IMR-90 (cell line): ENCODE results near the gene PPP1R9A. TPM values are rescaled to one million over a fixed set of nuclear protein-coding genes. Genes with fewer than 3 reads are reported as not detected.
A peak's percentile ranks its signal among the peaks of the same experiment; 100 is the strongest.

Experiments used
- ATAC-seq: fragments of 200-7000 bp; cut with Tn5 transposase; 2 replicates; pipeline ENCODE4 v1.9.1; 2020; ENCODE audit warnings: low read depth, mild to moderate bottlenecking, moderate library complexity
- BruUV-seq: library from RNA; stranded (reverse); fragments of 400-500 nt; replicated peaks from 2 replicates; lab custom pipeline; 2021; lab: Mats Ljungman, UMichigan
- CTCF ChIA-PET: fragments of 300-600 bp; formaldehyde crosslinking; extraction: SDS; loops from one replicate; lab custom pipeline; 2021; ENCODE audit warnings: antibody characterized with exemption; lab: Yijun Ruan, JAX
- POLR2A ChIA-PET: fragments of 300-600 bp; sonication (Branson Sonifier 250); formaldehyde crosslinking; loops from one replicate; lab custom pipeline; 2022; ENCODE audit warnings: antibody characterized with exemption; ENCODE audit not compliant: unreplicated experiment; lab: Charles Lee
- DNase-seq: peaks from one replicate; pipeline ENCODE4 v3.0.0; 2013
- H2AFZ ChIP-seq: replicated peaks from 2 replicates; pipeline ENCODE3; 2013; ENCODE audit warnings: low read length, mild to moderate bottlenecking; ENCODE audit not compliant: poor library complexity
- H2AK5ac ChIP-seq: 2 replicates; pipeline ENCODE4 v1.6.1; 2013; ENCODE audit warnings: low read depth, low read length, inconsistent platforms
- H2AK9ac ChIP-seq: replicated peaks from 2 replicates; pipeline ENCODE3; 2013; ENCODE audit warnings: mild to moderate bottlenecking, low read depth, low read length, moderate library complexity; ENCODE audit not compliant: poor library complexity
- H2BK120ac ChIP-seq: 2 replicates; pipeline ENCODE4 v1.6.1; 2013; ENCODE audit warnings: low read depth, low read length, inconsistent platforms
- H2BK15ac ChIP-seq: 3 replicates; pipeline ENCODE4 v1.6.1; 2013; ENCODE audit warnings: low read depth, low read length, inconsistent platforms
- H2BK20ac ChIP-seq: 2 replicates; pipeline ENCODE4 v1.6.1; 2013; ENCODE audit warnings: low read depth, mild to moderate bottlenecking, inconsistent platforms, low read length, moderate library complexity
- H2BK5ac ChIP-seq: 2 replicates; pipeline ENCODE4 v1.6.1; 2013; ENCODE audit warnings: mild to moderate bottlenecking, low read depth, low read length, inconsistent platforms; ENCODE audit not compliant: poor library complexity, severe bottlenecking
- H3K14ac ChIP-seq: replicated peaks from 2 replicates; pipeline ENCODE4 v1.6.1; 2013; ENCODE audit warnings: low read depth, low read length, inconsistent platforms
- H3K18ac ChIP-seq: 2 replicates; pipeline ENCODE4 v1.6.1; 2013; ENCODE audit warnings: low read depth, low read length, control low read depth
- H3K23ac ChIP-seq: 2 replicates; pipeline ENCODE4 v1.6.1; 2013; ENCODE audit warnings: low read depth, low read length, inconsistent platforms
- H3K27ac ChIP-seq: 2 replicates; pipeline ENCODE4 v1.5.1; 2013; ENCODE audit warnings: mild to moderate bottlenecking, control low read depth, low read length; ENCODE audit not compliant: insufficient read depth
- H3K27me3 ChIP-seq: 2 replicates; pipeline ENCODE4 v1.6.1; 2013; ENCODE audit warnings: low read length; ENCODE audit not compliant: control insufficient read depth, insufficient read depth
- H3K36me3 ChIP-seq: 2 replicates; pipeline ENCODE4 v1.6.1; 2013; ENCODE audit warnings: low read length, mixed read lengths; ENCODE audit not compliant: control insufficient read depth, insufficient read depth
- H3K4ac ChIP-seq: 2 replicates; pipeline ENCODE4 v1.6.1; 2013; ENCODE audit warnings: low read depth, low read length, inconsistent platforms
- H3K4me1 ChIP-seq: 2 replicates; pipeline ENCODE4 v1.6.1; 2013; ENCODE audit warnings: low read length, mixed read lengths; ENCODE audit not compliant: control insufficient read depth, insufficient read depth
- H3K4me2 ChIP-seq: 2 replicates; pipeline ENCODE4 v1.6.1; 2013; ENCODE audit warnings: low read depth, mild to moderate bottlenecking, control low read depth, low read length, moderate library complexity
- H3K4me3 ChIP-seq: 2 replicates; pipeline ENCODE4 v1.5.1; 2013; ENCODE audit warnings: low read depth, mild to moderate bottlenecking, control low read depth, low read length, moderate library complexity; ENCODE audit not compliant: insufficient read depth
- H3K56ac ChIP-seq: 2 replicates; pipeline ENCODE4 v1.6.1; 2013; ENCODE audit warnings: low read length, inconsistent platforms; ENCODE audit not compliant: insufficient read depth; ENCODE audit errors: extremely low read depth
- H3K79me1 ChIP-seq, 2 experiments: 2 replicates each; pipeline ENCODE4 v1.6.1; 2013; ENCODE audit warnings: low read length in 2 of 2, inconsistent platforms in 1 of 2, low read depth in 1 of 2
- H3K9ac ChIP-seq: 2 replicates; pipeline ENCODE4 v1.6.1; 2013; ENCODE audit warnings: low read depth, low read length, control low read depth
- H3K9me1 ChIP-seq: 2 replicates; pipeline ENCODE4 v1.6.1; 2013; ENCODE audit warnings: low read length, inconsistent platforms; ENCODE audit not compliant: insufficient read depth
- H3K9me3 ChIP-seq: 2 replicates; pipeline ENCODE4 v1.6.1; 2013; ENCODE audit warnings: low read length; ENCODE audit not compliant: control insufficient read depth, insufficient read depth
- H4K20me1 ChIP-seq: 2 replicates; pipeline ENCODE4 v1.6.1; 2013; ENCODE audit warnings: low read length, inconsistent platforms; ENCODE audit not compliant: insufficient read depth
- H4K5ac ChIP-seq: 2 replicates; pipeline ENCODE4 v1.6.1; 2013; ENCODE audit warnings: mild to moderate bottlenecking, low read depth, low read length, control low read depth
- H4K8ac ChIP-seq, 2 experiments: 2 replicates each; pipeline ENCODE4 v1.6.1; 2013; ENCODE audit warnings: low read depth in 2 of 2, low read length in 2 of 2, control low read depth in 1 of 2, inconsistent platforms in 1 of 2
- H4K91ac ChIP-seq: 2 replicates; pipeline ENCODE4 v1.6.1; 2013; ENCODE audit warnings: low read depth, low read length, inconsistent platforms; ENCODE audit not compliant: insufficient read depth
- CEBPB ChIP-seq: IDR thresholded peaks from 2 replicates; pipeline ENCODE4 v1.6.1; 2012; ENCODE audit warnings: low read depth, low read length, improper control_type of control experiment
- CHD1 ChIP-seq: IDR thresholded peaks from 2 replicates; pipeline ENCODE4 v1.6.1; 2012; ENCODE audit warnings: low read depth, low read length, improper control_type of control experiment
- ELK1 ChIP-seq: fragments of 150-350 bp; IDR thresholded peaks from 2 replicates; pipeline ENCODE4 v1.6.1; 2016; ENCODE audit warnings: low read depth, mild to moderate bottlenecking, low read length, moderate library complexity, borderline replicate concordance
- FOS ChIP-seq: fragments of 150-350 bp; IDR thresholded peaks from 2 replicates; pipeline ENCODE4 v1.6.1; 2016; ENCODE audit warnings: low read depth, low read length
- MAZ ChIP-seq: IDR thresholded peaks from 2 replicates; pipeline ENCODE4 v1.6.1; 2012; ENCODE audit warnings: low read depth, mild to moderate bottlenecking, low read length, improper control_type of control experiment, moderate library complexity, borderline replicate concordance
- RFX5 ChIP-seq: IDR thresholded peaks from 2 replicates; pipeline ENCODE4 v1.8.0; 2012; ENCODE audit warnings: low read depth, mild to moderate bottlenecking, low read length, moderate library complexity
- SMC3 ChIP-seq: fragments of 150-350 bp; IDR thresholded peaks from 2 replicates; pipeline ENCODE4 v1.6.1; 2016; ENCODE audit warnings: low read depth, mild to moderate bottlenecking, antibody characterized with exemption, low read length, moderate library complexity
- USF2 ChIP-seq: fragments of 150-350 bp; IDR thresholded peaks from 2 replicates; pipeline ENCODE4 v1.6.1; 2017; ENCODE audit warnings: mild to moderate bottlenecking, antibody characterized with exemption, low read length, low read depth
- WGBS, 2 experiments: methylation state at CpG; one replicate each; pipeline versions ENCODE4 v1.1.5 to v1.1.7; 2013; ENCODE audit warnings: missing lambda C conversion rate in 2 of 2; ENCODE audit not compliant: insufficient read length in 1 of 2; ENCODE audit errors: extremely low coverage in 2 of 2; 5-methylcytosine and 5-hydroxymethylcytosine counted together
- dilution Hi-C: fragments of 300-500 bp; cut with HindIII; formaldehyde crosslinking; loops from one replicate; pipeline ENCODE4 v1.14.3; 2018; ENCODE audit warnings: low sequenced_read_pairs; ENCODE audit not compliant: unreplicated experiment
- in situ Hi-C: fragments of 300-500 bp; cut with MboI; formaldehyde crosslinking; loops from 3 replicates; pipeline ENCODE4 v1.14.3; 2019; ENCODE audit warnings: low sequenced_read_pairs, inconsistent platforms, mixed read lengths
- intact Hi-C: fragments of 100-400 bp; cut with micrococcal nuclease; formaldehyde crosslinking; loops from 2 replicates; pipeline ENCODE4 v1.10.0; 2022
- polyA plus RNA-seq, 3 experiments: library from polyadenylated mRNA; depleted of rRNA; stranded (reverse); fragments of >200 nt; gene quantifications; 2 replicates each; pipeline ENCODE4 v1.2.3, GENCODE V29; 2012; ENCODE audit warnings: low replicate concordance in 1 of 3
- total RNA-seq: library from RNA; depleted of rRNA; stranded (reverse); fragments of >200 nt; gene quantifications from 2 replicates; pipeline ENCODE4 v1.2.3, GENCODE V29; 2012

PPP1R9A gene
- total and polyA plus RNA-seq, 2 of the 4 experiments (the other 2 are of a cell fraction) = not detected

- Histone ChIP-seq H3K4me1 (no peaks in the 10 kb centered on the region), H2BK5ac (no peak overlapping the region), H3K4ac (no peak overlapping the region), H3K36me3 (no peaks in the 10 kb centered on the region), H2AK5ac (no peak overlapping the region), H2BK120ac (no peak overlapping the region), H3K9me3 (no peaks in the 10 kb centered on the region), H3K27me3 (no peaks in the 10 kb centered on the region), H4K91ac (no peak overlapping the region), H2BK20ac (no peak overlapping the region), H4K5ac (no peak overlapping the region), H3K4me3 (no peak overlapping the region), H2BK15ac (no peak overlapping the region), H3K9me1 (no peaks in the 10 kb centered on the region), H3K56ac (no peak overlapping the region), H3K4me2 (no peak overlapping the region), H4K8ac (no peak overlapping the region), H2AK9ac (peak overlapping the region; percentile 28), H3K27ac (no peak overlapping the region), H4K20me1 (no peaks in the 10 kb centered on the region), H3K14ac (no peak overlapping the region), H3K79me1 (no peaks in the 10 kb centered on the region), H3K18ac (no peak overlapping the region), H3K9ac (no peak overlapping the region), H3K23ac (no peak overlapping the region), H2AFZ (no peak overlapping the region)
- CTCF ChIA-PET = no interaction called here
- dilution Hi-C loops = no loop called here
- TF ChIP-seq CHD1 (no peak), USF2 (no peak), CEBPB (no peak), RFX5 (no peak), FOS (no peak), SMC3 (0 out of 2 replicates have a peak, but pooled peaks have one; percentile 15), MAZ (no peak), ELK1 (no peak)
- ATAC-seq (no peak), DNase-seq (no peak)
- BruUV-seq = no TSS peak
- 78% methylated on average over 3 of the region's 3 CpGs; no CpG with 5 or more reads in 1 of the 2 experiments for WGBS, 2 experiments
- POLR2A ChIA-PET = no interaction called here
- in situ Hi-C loops = loop anchor here (10.0 to 25.0 kb wide), 2 partner anchors 284 to 728 kb away; no protein-coding TSS in a partner anchor
- intact Hi-C loops = loop anchor here (2.0 kb wide), 1 partner anchor 286 kb away; no protein-coding TSS in a partner anchor
Observed at GRCh38 chr7:95190515-95190914, 283.1 kb downstream of the PPP1R9A start.
